ENCODE results near the gene POLR2H.

- TF ChIP-seq CTCF (conservative IDR thresholded peaks at IDR 0.05 in 1 of 2, IDR thresholded peaks at IDR 0.05 in 1 of 2; ENCODE audit: extremely low read depth in 1 of 2, insufficient read depth in 1 of 2, low read depth in 1 of 2, low read length in 2 of 2), result no peak
- no peak for TF ChIP-seq EZH2 (IDR thresholded peaks at IDR 0.05; ENCODE audit: borderline replicate concordance, low read length)
Measured at GRCh38 chr3:184380185-184380626, 18.7 kb downstream of the POLR2H start.
